Endometrial microvascular endothelial cells (primary cell): ENCODE data around the gene SYPL1. TPM values are rescaled to one million over a fixed set of nuclear protein-coding genes. Genes with fewer than 3 reads are reported as not detected.

ENCODE experiments used
- in situ Hi-C: cut with HindIII; loops from 2 replicates; pipeline ENCODE4 v1.10.0; 2017; ENCODE audit warnings: low sequenced_read_pairs, low pct_unique_long_range_greater_than_20kb; ENCODE audit errors: inconsistent ontology term
- total RNA-seq: library from RNA; depleted of rRNA; stranded (reverse); fragments of >200 nt; gene quantifications from one replicate; pipeline ENCODE4 v1.2.3, GENCODE V29; 2015; ENCODE audit errors: inconsistent ontology term

SYPL1 gene
- total RNA-seq, 1 donor from 2014 or later, result 92.0 TPM

DNA sequence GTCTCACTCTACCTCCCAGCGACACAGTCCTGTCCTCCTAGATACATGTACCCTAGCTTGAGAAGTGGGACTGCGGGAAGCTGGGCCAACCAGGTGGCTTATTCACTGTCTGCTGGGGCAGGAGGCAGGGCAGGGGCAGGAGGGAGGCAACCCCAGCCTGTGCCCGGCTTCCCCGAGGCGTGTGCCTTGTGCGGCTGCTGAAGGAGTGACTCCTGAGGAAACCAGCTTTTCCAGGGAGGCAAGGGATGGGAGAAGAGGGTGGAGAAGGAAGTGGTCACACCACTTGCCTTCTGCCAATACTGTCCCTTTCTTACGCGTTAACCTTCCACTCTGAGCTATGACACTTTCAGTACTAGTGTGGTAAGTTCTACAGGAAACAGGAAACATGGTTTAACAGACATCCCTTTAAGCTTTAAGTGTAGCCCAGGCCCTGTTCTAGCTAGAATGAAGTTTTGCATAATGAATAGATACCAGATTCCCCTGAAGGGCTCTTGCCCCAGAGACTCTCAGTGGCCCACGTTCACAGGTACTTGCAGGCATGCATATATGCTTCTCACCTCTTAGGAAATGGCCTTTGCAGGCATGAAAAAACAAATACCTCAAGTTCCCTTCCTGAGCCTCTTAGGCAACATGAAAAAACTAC, 40.6 kb downstream of the SYPL1 start:
- in situ Hi-C loops, result loop anchor here (25.0 kb wide), 1 partner anchor 91 kb away; no protein-coding TSS in a partner anchor

DNA sequence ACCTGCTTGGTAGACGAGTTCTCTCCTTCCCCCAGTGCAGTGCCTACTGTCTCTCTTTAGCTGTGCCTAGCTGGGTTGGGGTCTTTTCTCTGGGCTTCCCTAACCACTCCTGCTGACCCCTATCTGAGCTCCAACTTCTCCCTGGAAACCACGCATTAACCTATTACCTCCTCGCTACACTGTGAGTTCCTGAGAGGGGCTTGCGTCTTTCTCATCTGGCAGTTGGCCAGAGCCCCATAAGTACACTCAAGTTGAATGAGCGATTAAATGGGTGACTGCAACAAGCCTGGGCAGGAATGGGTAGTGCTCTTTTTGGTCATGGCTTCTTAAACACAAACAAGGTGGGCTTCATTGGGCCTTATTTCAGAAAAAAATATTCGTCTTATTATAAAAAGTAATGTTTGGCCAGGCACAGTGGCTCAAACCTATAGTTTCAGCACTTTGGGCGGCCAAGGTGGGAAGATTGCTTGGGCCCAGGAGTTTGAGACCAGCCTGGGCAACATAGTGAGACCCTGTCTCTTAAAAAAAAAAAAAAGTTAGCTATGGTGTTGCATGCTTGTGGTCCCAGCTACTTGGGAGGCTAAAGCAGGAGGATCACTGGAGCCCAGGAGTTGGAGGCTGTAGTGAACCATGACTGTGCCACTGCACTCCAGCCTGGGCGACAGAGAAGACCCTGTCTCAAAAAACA, 41.4 kb downstream of the SYPL1 start:
- in situ Hi-C loops, result loop anchor here (25.0 kb wide), 1 partner anchor 92 kb away; no protein-coding TSS in a partner anchor

DNA sequence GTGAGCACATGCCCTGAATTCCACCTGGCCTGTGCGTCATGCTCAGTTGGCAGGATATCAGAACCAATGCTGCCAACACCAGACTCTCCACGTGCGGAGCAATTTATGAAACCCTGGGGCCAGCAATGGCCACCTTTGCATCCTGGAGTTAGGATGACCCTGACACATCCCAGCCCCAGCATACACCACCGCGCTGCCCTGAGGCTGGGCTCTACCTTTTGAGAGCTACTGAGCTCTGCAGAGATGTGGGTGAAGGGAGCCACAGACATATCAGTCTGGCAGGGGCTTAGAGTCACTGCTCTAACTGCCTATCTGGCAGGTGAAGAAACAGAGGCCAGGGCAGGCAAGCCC, 41.9 kb downstream of the SYPL1 start:
- in situ Hi-C loops, result loop anchor here (25.0 kb wide), 1 partner anchor 92 kb away; no protein-coding TSS in a partner anchor

DNA sequence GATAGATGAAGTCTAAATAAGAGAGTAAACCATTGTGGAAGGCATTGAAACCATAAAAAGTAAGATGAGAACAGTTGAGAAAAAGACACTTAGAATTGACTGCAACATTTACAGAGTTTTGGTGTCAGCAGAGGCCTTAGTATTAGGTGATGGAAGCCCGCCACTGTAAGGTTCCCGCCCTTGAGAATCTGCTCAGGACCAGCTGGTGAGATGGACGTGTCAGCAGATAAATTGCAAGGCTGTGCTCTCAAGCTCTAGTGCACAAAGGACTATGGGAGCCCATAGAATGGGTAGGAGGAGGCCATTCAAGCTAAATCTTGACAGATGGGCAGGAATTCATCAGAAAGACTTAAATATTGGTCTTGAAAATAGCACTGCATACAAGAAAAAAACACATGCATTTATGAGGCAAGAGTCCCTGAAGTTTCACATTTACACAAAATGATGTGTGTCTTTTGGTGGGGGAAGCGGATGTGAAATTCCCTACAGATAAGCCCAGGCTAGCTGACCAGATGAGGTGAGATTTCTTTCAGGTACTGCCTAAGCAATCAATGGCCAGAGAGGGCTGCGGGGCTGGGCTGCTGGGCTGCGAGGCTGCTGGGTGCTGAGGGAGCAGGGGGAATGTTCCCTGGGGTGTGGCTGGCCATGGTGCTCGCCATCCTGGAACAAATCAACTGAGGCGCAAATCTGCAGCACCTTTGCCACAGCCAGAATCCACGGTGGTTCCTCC, 42.5 kb downstream of the SYPL1 start:
- in situ Hi-C loops, result loop anchor here (25.0 kb wide), 1 partner anchor 93 kb away; no protein-coding TSS in a partner anchor

DNA sequence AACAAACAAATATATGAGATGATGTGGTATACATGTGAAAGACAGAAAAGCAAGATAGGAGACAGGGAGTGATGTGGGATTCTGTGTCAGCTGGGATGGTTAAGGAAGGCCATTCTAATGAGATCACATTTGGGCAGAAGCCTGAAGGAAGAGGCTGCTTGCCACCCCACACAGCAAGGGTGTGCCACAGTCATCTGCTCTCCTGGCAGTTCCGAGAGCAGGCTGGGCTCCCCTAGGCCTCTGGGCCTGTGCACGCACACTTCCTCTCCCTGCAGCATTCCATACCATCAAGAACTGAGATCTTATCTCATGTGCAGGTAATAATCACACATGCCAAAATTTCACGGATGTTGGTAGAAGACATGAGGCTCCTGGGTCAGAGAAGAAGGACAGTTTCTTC, 43.1 kb downstream of the SYPL1 start:
- in situ Hi-C loops, result loop anchor here (25.0 kb wide), 1 partner anchor 93 kb away; no protein-coding TSS in a partner anchor

DNA sequence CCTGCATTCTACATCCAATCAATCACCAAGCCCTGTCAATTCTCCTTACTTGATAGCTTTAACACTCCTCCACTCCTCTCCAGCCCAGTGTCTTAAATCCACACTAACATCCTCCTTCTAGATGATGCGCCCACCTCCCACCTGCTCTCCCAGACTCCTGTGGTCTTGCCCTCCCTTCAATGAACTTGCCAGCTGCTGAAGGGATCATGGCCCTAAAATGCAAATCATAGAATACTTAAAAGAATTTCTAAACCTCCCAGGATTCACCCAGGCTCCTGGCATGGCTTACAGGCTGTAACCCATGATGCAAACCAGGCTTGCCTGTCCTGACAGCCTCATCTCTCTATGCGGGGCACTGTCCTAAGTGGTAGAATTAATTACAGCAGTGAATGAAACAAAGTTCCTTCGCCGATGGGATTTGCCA, 43.6 kb downstream of the SYPL1 start:
- in situ Hi-C loops, result loop anchor here (25.0 kb wide), 1 partner anchor 94 kb away; no protein-coding TSS in a partner anchor

DNA sequence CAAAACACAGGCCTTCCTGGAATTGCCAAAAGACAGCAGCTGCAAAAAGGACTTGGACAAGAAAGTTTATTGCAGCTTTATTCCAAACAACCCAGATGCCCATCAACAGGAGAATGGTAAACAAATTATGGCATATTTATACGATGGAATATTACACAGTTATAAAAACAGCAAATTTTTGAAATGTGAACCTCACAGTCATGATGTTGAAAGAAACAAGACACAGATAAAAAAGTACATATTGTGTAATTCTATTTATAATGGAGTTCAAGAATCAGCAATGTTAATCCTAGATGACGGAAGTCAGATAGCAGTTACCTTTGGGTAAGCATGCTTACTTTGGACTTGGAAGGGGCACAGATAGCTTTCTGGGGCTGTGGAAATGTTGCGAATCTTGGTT, 44.4 kb downstream of the SYPL1 start:
- in situ Hi-C loops, result loop anchor here (25.0 kb wide), 1 partner anchor 95 kb away; no protein-coding TSS in a partner anchor

DNA sequence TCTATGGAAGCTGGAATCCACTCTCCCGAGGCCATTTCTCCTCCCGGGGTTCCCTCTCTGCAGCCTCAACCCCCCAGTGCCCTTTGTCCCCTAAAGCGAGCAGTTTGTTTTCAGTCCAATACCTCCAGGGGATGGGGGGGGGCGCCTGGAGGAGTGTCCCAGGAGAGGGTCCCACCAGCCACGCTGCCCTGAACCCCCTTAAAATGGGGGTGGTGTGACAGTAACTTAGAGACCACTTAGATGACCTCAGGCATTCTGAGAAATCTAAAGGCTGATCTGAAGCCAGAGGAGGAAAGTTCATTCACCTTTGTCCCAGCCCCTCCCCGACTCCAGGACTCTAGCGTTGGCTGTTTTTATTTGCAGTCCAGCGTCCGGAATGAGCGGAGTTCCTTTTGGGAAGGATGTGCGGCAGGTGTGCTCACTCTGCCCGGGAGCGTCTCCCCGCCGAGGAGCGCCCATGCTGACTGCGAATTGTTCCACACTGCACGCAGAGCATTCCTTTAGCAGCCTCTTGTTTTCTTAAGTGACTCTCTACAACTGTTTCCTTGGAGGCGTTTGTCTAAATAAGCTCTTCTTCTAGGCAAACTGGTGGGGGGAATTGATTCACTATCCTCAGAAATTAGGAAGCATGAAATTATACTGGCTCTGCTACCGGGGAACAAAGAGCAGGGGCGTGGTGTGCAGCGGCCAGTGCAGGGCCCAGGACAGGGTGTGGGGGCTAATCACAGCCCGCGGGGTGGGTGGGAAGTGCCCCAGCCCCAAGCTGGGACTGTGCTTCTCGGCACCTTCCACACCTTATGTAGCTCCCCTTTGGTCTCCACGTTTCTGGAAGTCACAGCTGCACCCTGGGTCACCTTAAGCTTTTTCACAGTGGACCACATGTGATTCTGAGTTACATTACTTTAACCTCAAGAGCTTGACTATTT, 46.3 kb downstream of the SYPL1 start:
- in situ Hi-C loops, result loop anchor here (25.0 kb wide), 1 partner anchor 96 kb away; no protein-coding TSS in a partner anchor

DNA sequence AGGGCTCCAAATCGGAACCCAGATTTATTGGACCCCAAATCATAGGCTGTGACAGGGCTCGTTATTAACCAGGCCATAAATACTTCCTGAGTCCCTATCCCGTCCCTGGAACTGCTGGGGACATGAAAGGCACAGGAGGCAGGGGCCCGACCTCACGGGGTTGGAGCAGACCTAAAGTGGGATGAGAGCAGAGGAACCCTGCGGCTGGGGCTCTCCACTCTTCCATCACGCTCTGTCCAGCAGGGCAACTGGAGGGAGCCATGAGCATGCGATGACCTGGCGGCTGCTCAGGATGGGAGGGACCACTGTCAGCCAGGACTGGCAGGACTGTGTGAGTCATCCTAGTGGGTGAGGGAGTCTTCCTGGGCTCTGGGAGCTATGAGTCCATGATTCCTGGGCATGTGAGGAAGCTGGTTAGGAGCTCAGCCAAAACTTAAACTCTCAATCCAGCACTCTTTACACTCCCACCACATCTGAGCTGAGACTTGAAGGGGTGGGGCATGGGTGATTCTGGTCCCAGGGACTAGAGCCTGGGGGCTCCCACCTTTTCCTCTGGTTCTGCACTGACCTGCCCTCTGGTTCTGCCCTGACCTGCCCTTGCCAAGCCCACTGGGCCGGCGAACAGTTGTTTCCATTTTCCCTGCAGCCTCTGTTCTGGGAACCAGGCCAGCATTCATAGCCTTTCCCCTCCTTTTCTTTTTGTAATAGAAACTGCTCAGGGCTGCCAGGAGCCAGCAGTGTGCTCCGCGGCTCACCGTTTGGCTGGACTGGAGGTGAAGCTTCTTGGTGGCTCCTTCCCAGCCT, 47.1 kb downstream of the SYPL1 start:
- in situ Hi-C loops, result loop anchor here (25.0 kb wide), 1 partner anchor 97 kb away; no protein-coding TSS in a partner anchor

DNA sequence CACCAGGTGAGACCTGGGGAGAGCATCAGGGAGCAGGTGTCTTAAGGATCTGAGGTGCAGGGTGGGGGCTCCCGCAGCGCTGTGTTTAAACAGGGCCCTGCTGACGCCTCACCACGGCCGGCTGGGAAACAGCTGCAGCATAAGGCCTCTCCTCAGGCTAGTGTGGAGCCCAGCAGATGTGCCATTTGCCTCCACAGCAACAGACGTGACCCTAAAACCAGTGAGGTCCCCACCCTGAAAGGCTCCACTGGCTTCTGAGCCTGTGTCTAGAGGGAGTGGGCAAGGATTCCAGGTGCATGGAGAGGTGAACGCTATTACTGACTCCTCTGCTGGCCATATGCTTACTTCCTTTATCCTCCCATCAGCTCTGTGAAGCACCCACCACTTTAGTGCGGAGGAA, 47.8 kb downstream of the SYPL1 start:
- in situ Hi-C loops, result loop anchor here (25.0 kb wide), 1 partner anchor 98 kb away; no protein-coding TSS in a partner anchor

DNA sequence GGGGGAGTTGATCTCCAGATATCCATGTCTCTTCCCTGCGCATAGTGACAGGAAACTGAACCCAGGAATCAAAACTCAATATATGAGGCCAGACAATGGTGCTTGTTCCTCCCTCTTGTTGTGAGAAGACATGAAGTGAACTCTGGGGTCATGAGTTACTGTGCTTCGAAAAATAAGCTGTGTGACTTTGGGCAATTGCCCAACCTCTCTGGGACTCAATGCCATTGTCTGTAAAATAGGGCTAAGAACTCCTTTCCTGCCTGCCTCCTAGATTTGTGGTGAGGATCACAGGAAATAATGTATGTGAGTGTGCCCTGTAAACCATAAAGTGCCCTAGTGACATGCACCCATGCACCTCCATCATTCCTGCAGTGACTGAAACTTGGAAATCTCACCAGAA, 48.4 kb downstream of the SYPL1 start:
- in situ Hi-C loops, result loop anchor here (25.0 kb wide), 1 partner anchor 99 kb away; no protein-coding TSS in a partner anchor

DNA sequence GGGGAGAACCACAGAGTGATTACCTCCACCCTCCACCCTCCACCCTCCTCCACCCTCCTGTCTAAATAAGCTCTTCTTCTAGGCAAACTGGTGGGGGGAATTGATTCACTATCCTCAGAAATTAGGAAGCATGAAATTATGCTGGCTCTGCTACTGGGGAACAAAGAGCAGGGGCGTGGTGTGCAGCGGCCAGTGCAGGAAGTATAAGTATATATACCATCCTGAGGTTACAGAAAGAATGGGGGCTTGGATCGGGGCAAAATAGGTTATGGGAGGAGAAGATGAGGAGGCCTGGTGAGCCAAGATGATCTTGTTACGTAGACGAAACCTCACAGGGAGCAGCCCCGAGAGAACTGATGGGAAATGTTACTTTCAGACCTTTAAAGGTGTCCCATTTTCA, 49.1 kb downstream of the SYPL1 start:
- in situ Hi-C loops, result loop anchor here (25.0 kb wide), 1 partner anchor 99 kb away; no protein-coding TSS in a partner anchor

DNA sequence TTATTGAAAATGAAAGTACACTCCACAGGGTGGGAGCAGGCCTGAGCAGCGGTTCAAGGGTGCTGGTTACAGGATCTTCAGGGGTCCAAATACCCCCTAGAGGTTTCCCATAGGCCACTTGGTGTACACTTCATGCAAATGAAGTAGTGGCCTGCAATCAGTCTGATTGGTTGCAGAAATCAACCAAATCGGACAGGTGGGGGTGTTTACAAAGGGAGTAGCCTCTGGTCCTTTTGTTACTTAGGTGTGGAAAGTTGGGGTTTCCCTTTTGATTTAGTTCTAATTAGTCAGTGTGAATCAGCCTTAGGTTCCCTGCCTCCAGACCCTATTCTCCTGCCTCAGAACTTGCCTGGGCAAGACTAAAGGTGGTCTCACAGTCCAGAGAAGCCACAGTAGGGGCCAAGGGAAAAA, 49.6 kb downstream of the SYPL1 start:
- in situ Hi-C loops, result loop anchor here (25.0 kb wide), 1 partner anchor 100 kb away; no protein-coding TSS in a partner anchor

DNA sequence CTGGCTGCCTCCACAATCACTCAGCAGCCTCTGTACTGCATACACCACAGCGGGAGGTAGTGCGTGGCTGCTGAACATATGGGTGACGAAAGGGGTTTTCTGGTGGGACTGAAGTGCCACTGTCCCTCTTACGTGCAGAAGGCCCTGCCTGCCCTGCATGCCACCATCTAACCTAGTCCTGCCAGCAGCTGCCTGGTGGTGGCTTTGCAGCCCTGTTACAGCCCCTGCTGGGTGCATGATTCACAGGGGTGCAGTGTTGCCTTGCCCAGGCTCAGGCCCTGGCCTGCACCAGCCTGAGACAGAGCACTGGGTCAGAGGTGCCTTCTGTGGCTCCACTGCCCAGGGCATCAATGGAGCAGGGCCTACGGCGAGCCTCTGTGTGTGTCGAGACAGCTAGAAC, 50.1 kb downstream of the SYPL1 start:
- in situ Hi-C loops, result loop anchor here (25.0 kb wide), 1 partner anchor 100 kb away; no protein-coding TSS in a partner anchor

DNA sequence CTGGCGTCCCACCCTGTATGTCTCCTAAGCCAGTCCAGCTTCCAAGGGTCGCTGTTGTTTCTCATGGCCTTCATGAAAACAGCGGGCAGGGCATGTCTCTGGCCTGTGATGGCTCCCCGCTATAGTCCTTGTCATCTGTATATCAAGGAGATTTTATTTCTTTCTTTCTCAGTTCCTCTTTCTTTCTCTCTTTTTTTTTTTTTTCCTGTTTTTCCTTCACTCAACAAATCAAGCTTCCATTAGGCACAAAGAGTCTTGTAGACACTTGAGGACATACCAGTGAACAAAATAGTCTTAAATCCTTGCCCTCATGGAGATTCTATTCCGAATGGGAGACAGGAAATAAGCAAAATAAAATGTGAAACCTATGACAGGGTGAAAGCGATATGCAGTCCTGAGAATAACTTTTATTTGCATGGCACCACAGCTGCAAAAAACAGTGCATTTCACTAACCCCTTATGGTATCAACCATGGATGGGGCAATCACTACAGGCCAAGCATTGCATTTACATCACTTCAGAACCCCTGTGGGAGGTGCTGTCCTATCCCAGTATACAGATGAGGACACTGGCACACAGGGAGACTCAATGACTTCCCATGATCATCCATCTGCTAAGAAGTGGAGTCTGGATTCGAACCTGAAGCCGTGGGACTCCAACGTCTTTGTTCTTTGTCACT, 50.7 kb downstream of the SYPL1 start:
- in situ Hi-C loops, result loop anchor here (25.0 kb wide), 1 partner anchor 101 kb away; no protein-coding TSS in a partner anchor

DNA sequence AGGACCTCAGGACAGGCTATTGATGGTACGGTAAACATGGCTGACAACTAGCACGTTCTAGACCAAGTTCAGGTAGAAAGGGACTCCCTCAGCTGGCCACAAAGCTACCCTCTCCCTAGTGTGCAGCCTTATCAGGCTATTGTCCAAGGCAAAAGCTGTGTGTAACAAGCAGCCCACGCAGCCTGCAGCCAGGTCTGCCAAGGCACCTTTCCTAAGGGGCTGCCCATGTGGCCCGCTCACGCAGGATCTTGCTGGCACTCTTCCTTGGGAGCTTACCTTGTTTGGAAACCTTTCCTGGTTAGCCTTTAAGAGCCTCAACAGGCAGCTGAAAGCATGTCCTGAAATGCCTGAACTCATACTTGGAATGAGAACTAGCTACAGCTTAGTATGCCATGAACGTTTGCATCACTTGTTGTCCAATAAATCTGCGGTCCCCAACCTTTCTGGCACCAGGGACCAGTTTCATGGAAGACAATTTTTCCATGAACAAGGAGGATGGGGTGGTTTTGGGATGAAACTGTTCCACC, 51.7 kb downstream of the SYPL1 start:
- in situ Hi-C loops, result loop anchor here (25.0 kb wide), 1 partner anchor 102 kb away; no protein-coding TSS in a partner anchor
